Fibroblast of upper back skin (primary cell): ENCODE results near the gene CASK.
"Not testable (repeated sequence)": the region's sequence is repeated elsewhere in the genome, so short reads cannot be mapped to it uniquely, and the experiment has no call there.

Experiments used
- DNase-seq: peaks from one replicate; pipeline ENCODE4 v3.0.0-alpha.2; 2013

The CASK gene

DNA sequence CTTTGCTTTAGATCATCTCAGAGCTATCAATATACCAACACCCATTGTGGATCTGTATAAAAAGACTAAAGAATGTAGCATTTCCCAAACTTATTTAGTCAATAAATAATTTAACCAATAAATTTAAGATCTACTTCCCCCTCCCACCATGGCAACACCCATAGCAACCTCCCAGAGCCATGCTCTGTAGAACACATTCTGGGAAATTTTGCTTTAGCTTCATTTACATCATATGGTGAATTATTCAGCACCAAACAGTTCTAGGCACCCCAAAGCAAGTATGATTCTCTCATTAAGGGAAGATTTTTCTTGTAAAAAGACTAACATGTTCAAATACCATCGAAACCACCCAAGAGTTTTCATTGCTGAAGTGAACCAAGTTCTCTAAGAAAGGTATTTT is 315.1 kb downstream of the CASK start:
- no peak for DNase-seq

DNA sequence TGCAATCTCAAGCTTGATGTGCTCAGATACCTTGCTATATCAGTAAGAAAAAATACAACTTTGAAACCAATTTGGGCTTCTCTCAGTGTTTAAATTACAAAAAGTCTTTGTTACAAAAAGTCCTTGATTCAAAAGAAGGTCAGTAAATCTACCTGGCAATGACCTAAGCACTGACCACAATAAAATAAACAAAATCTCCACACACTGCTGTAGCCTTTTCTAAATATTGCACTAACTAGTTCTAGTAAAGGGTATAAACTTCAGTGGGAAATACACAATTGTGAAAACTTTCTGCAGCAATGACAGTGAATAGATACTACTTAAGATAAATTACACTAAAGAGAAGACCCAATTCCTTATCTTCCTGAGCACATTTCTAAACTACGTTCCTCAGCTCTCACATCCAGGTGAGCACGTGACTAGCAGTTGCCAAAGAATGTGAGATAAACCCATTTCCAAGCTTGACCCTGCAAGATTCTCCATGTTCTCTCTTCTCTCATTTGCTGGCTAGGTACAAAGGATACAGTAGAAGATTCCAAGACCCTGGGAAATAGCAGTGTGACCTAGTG is 316.0 kb downstream of the CASK start:
- DNase-seq: no peak

DNA sequence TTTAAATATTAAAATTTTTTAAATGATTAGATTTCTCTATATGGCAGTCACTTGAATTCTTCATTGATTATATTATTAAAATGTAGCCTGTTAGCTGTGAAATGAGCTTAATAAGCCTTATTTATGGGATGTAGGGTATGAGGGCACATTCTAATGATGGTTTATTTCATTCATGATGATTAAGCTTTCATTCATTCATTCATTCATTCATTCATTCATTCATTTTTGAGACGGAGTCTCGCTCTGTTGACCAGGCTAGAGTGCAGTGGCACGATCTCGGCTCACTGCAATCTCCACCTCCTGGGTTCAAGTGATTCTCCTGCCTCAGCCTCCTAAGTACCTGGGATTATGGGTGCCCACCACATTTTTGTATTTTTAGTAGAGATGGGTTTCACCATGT is 317.3 kb downstream of the CASK start:
- DNase-seq: not testable (repeated sequence)

- DNase-seq: peak; percentile 9
Measured at GRCh38 chrX:41604766-41605543, 318.4 kb downstream of the CASK start.

DNA sequence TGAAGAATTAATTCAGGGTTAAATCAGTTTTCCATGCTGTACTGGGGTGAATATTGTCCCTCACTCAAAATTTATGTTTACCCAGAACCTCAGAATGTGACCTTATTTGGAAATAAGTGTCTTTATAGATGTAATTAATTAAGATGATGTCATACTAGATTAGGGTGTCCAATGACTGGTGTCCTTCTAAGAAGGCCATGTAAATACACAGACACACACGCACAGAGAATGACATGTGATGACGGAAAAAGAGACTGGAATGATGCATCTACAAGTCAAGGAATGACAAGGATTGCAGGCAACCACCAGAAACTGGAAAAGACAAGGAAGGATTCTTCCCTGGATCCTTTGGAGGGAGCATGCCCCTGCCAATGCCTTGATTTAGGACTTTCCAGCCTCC is 319.2 kb downstream of the CASK start:
- no peak for DNase-seq

- DNase-seq: no peak
Measured at GRCh38 chrX:41603596-41603995, 319.8 kb downstream of the CASK start.

- peak; percentile 32 for DNase-seq
Measured at GRCh38 chrX:41602816-41603345, 320.5 kb downstream of the CASK start.

DNA sequence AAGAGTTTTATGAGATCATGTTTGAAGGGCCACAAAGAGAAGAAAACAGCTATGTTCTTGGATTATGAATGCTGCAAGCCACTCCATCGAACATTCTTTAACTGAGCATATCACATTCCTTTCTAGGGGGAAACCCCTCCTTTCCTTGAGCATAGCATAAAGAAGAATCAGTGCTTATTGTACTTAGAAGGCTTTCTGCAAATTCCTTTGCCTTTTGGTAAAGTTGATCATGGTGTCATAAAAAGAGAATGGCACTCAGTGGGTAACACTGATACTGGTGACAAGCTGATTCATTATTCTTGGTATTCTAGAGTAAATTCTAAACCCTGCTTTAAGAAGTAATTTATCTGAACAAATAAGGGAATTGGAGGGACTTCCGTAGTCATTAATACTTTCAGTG is 323.1 kb downstream of the CASK start:
- DNase-seq: peak; percentile 76

- no peak for DNase-seq
Measured at GRCh38 chrX:41599507-41599906, 323.8 kb downstream of the CASK start.

GRCh38 chrX:41596596-41596995 is 326.8 kb downstream of the CASK start:
- DNase-seq: peak; percentile 10

GRCh38 chrX:41594634-41595033 is 328.7 kb downstream of the CASK start:
- DNase-seq: no peak

GRCh38 chrX:41591906-41592305 is 331.4 kb downstream of the CASK start:
- DNase-seq: no peak

- DNase-seq: no peak
Measured at GRCh38 chrX:41590641-41591040, 332.7 kb downstream of the CASK start.

GRCh38 chrX:41589634-41590270 is 333.6 kb downstream of the CASK start:
- DNase-seq: peak; percentile 19

DNA sequence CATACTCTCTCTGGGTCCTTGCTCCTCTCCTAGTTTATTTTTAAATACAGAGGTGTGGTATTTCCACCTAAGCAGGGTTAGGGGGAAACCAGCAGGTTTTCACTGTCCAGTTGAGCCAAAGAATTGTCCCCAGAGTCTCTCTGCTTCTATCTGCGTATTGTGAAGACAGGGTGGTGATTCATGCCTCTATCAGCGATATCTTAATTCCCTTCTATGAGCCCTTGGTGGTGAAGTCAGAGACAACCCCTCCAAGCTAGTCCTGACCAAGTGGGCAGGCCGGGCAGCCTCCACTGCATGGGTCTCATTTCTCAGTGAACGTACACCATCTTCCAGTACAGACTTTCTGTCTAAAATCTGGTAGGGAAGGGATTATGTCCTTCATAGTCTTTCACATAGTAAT is 335.1 kb downstream of the CASK start:
- no peak for DNase-seq

DNA sequence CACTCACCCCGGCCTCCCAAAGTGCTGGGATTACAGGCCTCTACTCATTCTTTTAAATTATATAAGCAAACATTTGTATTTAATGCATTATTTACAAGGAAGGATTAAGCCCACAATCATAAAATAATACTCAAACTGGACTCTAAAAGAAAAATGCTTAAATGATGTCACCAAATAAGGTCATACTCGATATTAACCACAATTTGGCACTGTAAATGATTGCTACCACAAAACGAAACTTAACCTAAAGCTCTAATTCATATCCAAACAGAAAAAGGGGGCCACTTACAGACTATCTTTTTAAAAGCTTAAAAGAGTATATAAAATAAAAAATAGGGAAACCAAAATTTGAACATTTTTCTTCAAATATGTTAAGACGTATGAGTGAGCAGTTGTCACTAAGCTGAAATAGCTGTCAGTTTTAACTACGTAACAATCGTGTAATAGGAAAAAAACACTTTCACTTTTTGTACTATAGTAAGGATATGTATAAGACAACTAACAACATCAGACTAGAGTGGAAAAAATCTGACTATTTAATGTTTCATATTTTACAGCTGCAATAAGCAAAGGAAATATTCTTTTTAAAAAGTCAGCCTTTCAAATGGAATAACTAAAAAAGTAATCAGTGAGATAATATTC is 342.8 kb downstream of the CASK start:
- no peak for DNase-seq

- DNase-seq: no peak
Measured at GRCh38 chrX:41563876-41564275, 359.5 kb downstream of the CASK start.

DNA sequence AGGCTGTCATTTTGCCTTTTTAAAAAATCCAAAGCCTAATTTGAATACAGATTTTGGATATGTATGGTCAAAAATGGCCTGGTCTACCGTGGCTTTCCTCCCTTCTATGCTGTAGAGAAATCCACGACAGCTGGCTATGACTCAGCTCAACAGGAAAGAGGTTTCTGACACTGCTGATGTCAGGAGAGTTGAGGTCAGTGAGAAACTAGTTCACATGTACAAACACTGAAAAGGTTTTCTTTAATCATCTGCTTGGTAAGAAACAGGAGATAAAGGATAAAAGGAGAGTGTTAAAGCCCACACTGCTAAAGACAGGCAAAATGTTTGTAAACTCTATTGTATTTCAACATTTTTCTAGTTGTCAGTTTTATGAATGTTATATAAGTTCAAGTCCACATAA is 362.3 kb downstream of the CASK start:
- DNase-seq: peak; percentile 71

DNA sequence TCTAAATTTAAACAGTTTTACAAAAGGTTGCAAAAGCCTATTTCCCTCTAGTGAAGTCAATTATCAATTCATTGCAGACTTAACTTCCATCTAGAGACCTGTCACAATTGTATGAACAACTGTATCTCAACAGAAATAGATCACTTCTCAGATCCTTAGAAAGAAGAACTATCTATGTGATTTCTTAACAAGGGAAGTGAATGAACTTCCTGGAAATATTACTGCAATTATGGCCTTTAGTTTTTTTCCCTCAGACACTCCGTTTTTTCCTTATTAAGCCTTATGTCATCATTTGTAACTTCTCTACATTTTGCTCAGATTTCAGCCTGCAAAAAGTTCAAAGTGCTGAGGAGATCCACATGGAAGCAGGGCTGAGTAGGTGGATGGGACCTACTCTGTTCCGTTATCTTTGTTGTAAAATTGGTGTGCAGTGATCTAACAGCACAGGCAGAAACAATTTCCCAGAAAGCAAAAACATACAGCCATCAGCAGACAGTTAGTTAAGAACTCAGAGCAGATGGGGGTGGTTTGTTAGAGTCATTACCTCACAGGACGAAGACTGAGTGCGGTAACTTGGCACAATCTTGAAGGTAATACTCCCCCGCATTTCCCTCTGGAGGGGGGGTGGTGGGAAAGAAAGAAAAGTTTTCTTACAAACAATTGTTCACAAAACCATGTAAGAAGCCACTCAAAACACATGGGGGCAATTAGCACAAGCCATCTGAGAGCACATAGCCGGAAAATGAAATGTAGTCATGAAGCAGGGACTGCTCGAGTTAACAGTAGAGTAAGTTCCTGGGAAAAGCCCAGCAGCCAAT is 363.9 kb downstream of the CASK start:
- DNase-seq: peak; percentile 72

DNA sequence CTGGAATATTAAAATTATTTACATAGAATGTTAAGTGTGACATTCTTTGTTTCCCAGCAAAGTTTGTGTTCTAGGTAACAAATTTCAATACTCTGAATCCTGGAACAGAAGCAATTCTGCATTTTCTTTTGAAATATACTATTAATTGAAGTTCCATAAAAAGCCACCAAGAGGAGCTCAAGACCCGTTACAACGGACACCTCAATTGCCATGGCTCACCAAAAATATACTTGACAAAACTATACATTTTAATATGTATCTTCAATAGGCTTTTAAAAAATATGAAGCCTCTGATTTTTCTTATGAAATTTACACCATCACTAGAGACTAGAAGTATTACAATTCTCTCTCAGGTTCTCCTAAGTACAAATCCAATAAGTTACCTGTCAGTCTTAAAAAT is 364.8 kb downstream of the CASK start:
- DNase-seq: peak; percentile 24

GRCh38 chrX:41556958-41557357 is 366.4 kb downstream of the CASK start:
- DNase-seq: peak; percentile 10

- peak; percentile 17 for DNase-seq
Measured at GRCh38 chrX:41553688-41554087, 369.7 kb downstream of the CASK start.

DNA sequence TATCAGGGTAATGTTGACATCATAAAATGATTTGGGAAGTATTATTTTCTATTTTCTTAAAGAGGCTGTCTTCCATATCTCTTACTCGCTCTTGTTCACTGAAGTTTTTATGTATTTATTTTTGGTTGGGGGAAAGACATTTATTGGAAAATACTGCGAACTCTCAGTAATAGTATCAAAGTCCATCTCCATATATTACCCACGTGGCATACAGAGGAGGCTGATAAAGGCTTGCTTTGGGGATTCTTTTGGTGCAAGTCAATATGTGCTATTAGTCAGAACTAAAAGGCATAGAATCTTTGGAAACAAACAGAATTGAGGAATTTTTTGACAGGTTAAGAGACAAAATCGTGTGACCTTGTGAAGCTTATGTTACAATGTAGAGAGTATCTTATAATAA is 374.9 kb downstream of the CASK start:
- DNase-seq: no peak
